GM19023 (cell line): ENCODE results near the gene CPXM2.

Experiments
- ATAC-seq: cut with Tn5 transposase; IDR thresholded peaks from one replicate; pipeline ENCODE4 v1.9.1; 2021; ENCODE audit warnings: mild to moderate bottlenecking, moderate library complexity; ENCODE audit not compliant: unreplicated experiment

CPXM2 gene

DNA sequence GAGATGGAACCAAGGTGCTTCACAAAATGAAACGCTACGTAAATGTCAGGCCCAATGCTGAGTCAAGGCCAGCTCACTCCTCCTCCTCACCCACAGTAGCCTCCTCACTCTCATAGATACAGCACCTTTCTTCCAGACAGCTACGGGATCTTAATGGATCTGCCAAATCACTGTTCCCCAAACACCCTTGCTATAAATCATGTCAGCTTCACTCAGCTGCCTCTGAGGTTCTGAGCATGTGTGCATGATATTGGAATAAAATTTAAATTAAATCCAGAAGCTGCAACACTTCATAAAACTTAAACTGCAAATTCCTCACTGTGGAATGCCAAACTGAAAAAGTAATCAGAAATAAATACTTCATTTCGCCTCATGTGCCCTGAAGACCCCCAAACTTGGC, 14.7 kb upstream of the CPXM2 start:
- ATAC-seq = no peak

- no peak for ATAC-seq
Observed at GRCh38 chr10:123904834-123905409, 13.3 kb upstream of the CPXM2 start.

DNA sequence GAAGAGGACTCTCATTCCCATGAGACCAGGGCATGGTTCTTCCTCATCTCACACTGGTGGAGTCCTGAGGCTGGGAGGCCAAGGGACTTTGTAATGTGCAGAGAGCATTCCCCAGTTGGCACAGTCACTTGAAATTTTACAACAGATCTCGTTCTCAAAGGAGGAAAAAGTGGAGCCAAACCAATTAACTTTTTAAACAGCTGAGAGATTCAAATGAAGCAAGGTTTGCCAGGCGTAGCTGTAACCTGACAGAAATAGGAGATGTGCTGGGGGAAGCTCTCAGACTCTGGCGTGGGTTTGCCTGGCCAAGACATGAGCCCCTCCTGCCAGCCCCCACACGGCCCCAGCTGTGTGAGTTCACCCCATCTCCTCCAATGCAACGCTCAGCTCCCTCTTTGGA, 12.0 kb upstream of the CPXM2 start:
- no peak for ATAC-seq

DNA sequence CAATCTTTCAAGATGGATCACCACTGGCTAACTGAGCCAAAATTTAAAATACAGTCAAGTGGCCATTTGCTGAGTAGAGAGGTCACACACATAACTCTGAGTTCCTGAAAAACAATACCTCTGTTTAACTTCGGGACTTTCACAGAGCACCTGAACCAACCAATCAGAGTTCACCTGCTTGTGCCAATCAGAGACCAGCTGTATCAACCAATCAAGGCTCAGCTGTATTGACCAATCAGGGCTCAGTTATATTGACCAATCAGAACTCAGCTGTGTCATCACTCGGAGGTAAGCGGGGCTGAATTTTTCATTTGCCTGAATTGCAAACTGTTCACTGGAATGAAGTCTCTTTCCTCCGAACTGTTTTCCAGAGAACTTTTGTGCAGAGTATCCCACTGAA, 10.0 kb upstream of the CPXM2 start:
- ATAC-seq = no peak

DNA sequence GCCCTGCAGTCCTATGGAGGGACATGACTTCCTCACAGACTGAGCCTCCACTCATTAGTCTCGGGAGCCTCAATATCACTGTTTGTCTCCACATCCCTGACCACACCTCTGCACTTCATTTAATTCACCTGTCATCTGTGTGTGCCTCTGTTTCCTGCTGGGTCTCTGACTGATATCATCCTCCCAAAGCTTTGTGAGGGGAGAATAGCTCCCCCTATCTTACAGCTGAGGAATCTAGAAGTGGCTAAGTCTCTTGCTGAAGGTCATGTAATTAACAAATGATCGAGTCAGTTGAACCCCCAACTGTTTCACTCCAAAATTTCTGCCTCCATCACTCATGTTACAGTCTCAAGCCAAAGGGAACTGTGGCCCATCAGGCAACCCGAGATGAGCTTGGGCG, 5.5 kb upstream of the CPXM2 start:
- ATAC-seq = no peak

DNA sequence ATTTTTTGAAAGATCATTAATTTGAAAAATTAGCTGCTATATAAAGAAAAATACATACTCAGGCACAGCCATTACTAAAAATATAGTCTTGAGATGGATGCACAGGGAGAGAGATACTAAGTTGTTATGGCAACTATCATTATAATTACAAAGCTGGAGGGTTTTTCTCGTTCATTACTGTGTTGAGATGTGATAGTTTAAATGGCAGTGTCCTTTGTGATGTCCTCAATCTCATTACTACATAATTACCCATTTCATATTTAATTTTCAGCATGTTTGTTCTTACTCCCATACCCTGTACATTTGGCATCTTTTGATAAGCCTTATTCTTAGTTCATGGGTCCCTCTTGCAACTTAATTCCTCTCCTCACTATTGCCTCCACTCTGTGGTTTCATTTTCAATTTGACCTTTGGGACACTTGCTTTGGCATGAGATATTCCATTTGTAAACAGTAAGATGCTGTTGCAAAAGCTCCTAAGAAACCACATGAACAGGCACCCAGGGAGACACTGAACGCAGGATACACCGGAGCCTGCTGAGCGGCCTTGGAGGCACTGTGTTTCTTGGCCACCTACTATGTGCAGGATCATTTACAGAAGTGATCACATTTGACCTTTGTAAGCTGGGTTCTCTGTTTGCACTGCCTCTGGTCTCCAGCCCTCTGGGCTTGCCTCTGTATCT, 4.8 kb upstream of the CPXM2 start:
- ATAC-seq = no peak

DNA sequence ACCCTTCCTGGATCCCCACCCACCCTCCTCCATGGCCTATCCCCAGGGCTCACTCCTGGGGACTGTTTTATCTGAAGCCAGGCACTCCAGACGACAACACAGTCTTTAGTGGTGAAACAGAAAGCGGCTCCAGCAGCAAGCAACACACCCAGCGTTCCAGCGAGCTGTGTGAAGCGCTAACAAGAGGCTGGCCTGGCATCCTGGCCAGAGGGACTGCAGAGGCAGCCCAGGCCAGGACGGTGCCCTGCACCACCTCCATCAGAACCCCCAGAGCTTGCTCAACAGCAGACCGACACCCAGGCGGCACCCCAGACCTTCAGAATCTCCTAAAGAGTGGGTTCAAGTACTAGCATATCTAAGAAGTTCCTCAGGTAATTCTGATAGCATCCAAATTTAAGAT, 2.0 kb upstream of the CPXM2 start:
- ATAC-seq = no peak

DNA sequence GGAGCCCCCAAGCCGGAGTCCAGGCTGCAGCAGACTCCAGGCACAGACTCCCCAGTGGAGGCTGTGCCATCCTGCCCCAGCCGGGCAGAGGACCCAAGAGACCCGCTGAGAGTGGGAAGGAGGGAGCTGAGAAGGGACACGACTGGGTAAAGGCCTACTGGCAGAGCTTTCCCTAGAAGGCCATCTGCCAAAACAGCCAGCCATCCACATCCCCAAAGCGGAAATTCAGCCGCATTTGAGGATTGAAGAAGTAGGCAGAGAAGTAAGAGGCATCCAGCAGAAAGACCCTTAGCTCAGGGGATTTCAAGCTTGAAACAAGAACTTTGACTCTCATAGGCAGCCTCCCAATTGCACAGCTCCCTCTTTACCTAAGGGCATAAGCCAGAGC, 857 bp downstream of the CPXM2 start:
- ATAC-seq = no peak

DNA sequence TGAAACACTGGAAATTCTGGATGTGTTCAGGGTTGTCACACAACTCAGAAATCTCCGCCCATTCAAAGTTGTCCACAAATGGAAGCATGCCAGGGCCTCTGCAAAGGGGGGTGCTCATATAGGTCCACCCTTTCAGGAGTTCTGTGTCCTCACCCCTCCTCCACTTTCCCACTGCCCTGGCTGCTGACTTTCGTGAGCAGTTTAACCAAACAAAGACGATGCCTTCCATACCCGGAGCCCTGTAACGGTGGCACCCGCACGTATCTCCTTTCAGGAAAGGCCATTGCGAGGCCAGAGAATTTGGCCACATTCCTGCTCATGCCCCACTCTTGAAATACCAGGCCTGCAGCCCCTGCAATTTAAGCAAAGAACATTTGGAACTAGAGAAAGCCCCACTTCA, 1.4 kb downstream of the CPXM2 start:
- ATAC-seq = no peak

DNA sequence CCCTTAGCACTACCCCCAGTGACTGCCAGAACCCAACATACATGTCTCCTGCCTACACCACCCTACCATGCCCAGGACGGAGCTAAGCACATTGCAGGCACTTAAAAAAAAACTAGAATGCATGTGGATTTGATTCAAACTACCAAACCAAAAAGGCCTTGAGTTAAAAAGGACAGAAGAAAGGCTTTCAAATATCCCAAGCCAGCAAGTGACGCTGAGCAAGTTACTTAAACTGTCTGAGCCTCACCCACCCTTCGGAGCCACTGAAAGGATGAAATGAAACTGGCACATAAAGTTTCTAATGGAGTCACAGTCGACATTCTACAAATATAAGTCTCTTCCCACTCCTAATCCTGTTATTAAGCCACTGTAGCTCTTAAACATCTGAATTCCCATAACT, 1.8 kb downstream of the CPXM2 start:
- ATAC-seq = no peak

- no peak for ATAC-seq
Observed at GRCh38 chr10:123888751-123889150, 2.9 kb downstream of the CPXM2 start.

DNA sequence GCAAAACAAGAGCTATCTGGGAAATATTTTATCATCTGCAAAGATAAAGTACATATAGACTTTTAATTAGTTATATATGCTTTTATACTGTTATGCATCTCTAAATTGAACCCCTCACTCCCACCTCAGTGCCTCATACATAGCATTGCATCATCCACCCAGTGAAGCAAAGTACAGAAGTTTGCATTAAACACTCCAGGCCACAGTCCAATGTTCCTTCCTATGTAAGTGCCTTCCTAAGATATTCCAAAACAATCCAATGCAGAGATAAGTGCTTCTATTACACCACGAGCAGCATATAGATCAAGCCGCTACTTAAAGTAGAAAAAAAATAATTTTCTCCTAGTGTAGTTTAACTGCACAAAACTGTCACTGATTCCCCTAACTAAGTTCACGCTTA, 3.4 kb downstream of the CPXM2 start:
- ATAC-seq = no peak

DNA sequence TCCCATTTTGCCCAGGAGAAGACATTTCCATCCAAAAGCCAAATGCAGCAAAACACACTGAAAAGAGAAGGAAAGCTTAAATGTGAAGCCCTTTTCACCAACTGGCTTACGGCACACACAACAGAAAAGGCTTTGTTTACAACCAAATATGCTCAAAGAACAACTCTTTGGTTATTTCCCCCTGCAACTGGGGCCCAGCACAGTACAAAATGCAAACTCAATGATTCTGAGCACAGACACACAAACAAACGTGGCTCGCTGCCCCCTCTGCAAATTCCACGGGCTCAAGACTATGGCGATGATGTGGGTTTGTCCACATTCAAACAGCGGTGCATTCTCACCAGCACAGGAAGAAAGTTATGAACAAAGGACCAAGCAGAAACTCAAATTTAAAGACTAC, 5.3 kb downstream of the CPXM2 start:
- no peak for ATAC-seq

DNA sequence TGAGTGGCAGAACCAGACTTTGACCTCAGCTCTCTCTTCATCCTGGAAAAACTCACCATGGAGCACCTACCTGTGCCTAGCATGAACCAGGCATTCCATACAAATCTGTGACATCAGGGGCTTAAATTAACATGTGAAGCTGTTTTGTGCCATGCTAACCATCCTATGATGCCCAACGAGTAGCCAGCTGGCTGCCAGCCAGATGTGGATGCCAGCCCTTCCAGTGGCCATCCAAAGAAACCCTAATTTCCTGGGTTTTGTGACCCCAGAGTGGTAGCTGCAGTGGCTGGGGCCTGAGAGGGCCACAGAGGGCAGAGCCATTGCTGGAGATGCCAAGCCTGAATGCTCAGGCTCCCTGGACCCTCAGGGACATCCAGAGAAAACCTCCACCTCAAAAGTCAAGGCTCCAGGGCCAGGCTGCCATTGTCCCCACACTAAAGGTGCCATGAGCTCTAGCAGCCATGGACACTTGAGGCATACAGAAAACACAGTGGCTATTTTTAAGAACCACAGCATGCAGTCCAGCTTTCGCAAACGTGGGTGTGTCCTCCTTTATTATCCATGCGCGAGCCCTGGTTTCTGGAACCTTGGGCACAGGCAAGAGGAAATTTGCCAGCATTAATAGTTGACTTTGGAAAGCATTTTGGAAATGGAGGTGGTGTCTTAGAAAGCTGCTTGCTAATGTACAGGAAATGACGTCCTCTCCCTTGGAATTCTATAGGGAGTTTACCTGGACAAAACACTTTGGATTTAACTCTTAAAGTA, 6.0 kb downstream of the CPXM2 start:
- no peak for ATAC-seq

DNA sequence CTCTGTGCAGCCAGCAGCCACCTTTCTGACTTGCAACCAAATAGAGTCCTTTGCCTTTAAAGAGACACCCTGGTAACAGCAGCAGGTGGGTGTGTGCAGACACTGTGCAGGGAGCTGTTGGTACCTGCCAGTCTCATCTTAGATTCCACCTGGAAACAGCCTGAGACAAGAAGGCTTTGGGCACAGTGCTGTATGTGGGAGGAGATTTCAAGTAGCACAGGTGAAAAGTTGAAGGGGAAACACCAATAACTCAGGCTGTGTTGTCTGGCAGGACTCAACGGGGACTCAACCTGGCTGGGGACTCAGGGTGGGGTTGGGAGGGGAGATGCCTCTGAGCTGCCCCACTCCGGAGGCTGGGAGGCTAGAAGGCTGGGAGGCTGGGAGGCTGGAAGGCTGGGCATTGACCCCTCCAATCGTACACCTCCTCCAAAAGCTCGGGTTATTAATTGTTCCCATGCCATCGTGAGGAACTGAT, 6.7 kb downstream of the CPXM2 start:
- no peak for ATAC-seq

GRCh38 chr10:123884351-123884906, 7.2 kb downstream of the CPXM2 start:
- ATAC-seq = no peak

DNA sequence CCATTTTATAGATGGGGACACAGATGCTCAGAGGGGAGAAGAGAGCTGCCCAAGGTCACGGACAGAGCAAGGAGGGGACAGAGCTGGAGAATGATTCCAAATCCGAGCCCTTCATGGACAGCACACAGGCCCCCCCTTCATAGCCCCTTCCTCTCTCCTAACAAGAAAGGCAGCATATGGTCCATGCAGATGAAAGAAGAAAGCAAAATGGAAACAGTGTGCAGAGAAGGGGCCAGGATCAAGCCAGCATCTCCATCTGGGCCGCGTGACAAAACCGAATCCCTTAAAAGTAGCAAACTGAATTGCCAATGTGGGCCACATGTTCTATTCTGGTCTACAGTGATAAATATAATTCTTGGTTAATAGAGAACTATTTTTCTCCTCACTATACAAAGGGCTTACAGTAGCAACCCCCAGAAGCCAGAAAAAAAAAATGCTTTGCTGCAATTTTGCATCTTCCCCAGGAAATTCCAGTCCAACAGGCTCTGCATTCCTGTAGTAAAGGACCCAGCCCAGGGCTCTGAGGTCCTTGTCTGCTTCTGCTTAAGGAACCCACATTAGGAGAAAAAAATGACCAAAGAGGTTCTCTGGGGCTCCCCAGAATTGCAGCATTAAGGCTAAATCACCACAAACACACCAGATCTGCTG, 7.8 kb downstream of the CPXM2 start:
- no peak for ATAC-seq

DNA sequence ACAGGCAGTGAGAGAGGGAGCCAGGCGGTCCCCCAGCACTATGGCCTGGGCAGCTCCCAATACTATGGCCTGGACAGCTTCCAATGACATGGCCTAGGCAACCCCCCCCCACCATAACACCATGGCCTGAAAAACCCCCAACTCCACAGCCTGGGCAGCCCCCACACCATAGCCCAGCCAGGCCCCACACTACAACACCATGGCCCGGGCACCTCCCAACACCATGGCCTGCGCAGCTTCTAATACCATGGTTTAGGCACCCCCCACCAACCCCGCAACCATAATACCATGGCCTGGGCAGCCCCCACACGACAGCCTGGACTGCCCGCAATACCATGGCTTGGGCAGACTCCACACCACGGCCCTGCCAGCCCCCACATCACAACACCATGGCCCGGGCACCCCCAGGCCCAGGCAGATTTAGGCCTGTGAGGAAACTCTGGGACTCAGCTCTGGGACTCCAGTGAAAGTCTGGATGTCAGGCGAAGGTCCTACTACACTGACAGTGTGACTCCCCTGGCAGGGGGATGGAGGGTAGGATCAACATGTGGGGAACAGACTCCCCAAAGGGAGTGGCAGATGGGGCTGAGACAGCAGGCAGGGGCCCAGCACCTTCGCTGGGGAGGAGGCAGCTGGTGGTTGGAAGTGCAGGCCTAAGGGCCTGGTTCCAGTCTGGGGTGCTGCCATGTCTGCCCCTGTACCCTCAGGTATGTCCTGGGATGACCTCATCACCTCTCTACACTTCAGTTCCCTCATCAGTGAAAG, 8.7 kb downstream of the CPXM2 start:
- ATAC-seq = no peak

DNA sequence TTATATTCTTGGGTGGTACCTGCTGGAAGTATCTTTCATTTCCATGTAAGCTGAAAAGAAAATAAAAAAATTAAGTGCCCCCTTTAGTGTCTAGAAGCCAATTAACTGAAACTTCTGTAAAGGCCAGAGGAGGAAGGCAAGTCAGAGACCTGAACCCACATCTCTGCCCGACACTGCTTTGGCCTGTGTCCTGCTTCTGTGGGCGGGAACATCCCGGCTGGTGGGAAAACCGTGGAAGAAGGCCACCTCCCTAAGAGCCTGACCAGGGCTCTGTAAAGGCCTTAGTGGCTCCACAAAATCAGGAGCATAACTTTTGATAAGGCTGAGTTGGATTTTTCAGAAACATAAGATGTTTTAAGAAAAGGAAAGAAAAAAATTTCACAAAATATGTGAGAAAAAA, 9.4 kb downstream of the CPXM2 start:
- ATAC-seq = no peak

DNA sequence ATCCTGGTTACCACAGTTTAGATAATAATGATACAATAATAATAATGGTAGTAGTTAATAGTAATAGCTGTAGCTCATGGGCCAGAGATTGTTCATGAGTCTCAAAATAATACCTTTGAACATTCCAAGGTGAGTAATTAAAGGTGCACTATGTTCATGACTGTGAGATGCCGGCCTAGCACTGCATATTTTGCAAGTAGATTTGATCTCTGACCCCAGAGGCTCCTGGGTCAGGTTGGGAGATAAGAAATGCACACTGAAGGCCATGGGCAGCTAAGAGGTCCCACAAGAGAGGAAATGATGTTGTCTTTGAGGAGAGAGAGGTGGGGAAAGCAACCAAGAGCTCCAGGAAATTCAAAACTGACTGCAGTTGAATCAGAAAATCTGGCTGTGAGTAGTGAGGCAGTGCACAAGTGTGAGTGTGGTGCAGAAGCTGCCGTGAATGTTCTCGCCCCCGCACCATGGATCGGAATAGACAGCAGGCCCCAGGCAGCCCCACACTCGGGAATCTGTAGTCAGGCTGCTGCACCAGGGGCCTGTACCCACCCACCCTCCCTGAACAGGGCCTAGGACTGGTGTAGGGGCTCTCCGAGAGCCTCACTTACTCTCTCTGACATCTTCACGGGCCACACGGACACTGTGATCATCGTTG, 11.9 kb downstream of the CPXM2 start:
- ATAC-seq = no peak
